WTC11 (cell line): ENCODE results near the gene CGN.

Source experiments
- ATF1 ChIP-seq: sonication (generic); formaldehyde crosslinking; IDR thresholded peaks from 2 replicates; pipeline ENCODE4 v1.8.1; 2023; ENCODE audit warnings: mild to moderate bottlenecking, moderate library complexity, missing genetic modification reagents
- CTCF ChIP-seq: fragments of 200-600 bp; IDR thresholded peaks from 2 replicates; pipeline ENCODE4 v1.8.0; 2022; ENCODE audit warnings: antibody characterized with exemption
- E2F5 ChIP-seq: sonication (generic); formaldehyde crosslinking; IDR thresholded peaks from 2 replicates; pipeline ENCODE4 v1.8.1; 2022; ENCODE audit warnings: mild to moderate bottlenecking, moderate library complexity, missing genetic modification reagents
- JUN ChIP-seq: sonication (generic); formaldehyde crosslinking; IDR thresholded peaks from 2 replicates; pipeline ENCODE4 v1.8.0; 2023; ENCODE audit warnings: mild to moderate bottlenecking, missing genetic modification reagents
- MAX ChIP-seq: sonication (generic); formaldehyde crosslinking; IDR thresholded peaks from 2 replicates; pipeline ENCODE4 v1.8.0; 2022; ENCODE audit warnings: mild to moderate bottlenecking, missing genetic modification reagents
- MLX ChIP-seq: sonication (generic); formaldehyde crosslinking; IDR thresholded peaks from 2 replicates; pipeline ENCODE4 v1.8.1; 2023; ENCODE audit warnings: mild to moderate bottlenecking, missing genetic modification reagents, moderate library complexity
- NFE2L1 ChIP-seq: sonication (generic); formaldehyde crosslinking; IDR thresholded peaks from 2 replicates; pipeline ENCODE4 v1.8.1; 2023; ENCODE audit warnings: missing genetic modification reagents
- NFYB ChIP-seq: sonication (generic); formaldehyde crosslinking; conservative IDR thresholded peaks from 2 replicates; pipeline ENCODE4 v1.8.0; 2022; ENCODE audit warnings: low read depth, missing genetic modification reagents
- NR2C2 ChIP-seq: sonication (generic); formaldehyde crosslinking; IDR thresholded peaks from 2 replicates; pipeline ENCODE4 v1.8.0; 2022; ENCODE audit warnings: mild to moderate bottlenecking, missing genetic modification reagents
- RELA ChIP-seq: sonication (generic); formaldehyde crosslinking; IDR thresholded peaks from 2 replicates; pipeline ENCODE4 v1.8.1; 2022; ENCODE audit warnings: missing genetic modification reagents, mild to moderate bottlenecking, borderline replicate concordance
- SMAD4 ChIP-seq: sonication (generic); formaldehyde crosslinking; IDR thresholded peaks from 2 replicates; pipeline ENCODE4 v1.8.0; 2022; ENCODE audit warnings: mild to moderate bottlenecking, missing genetic modification reagents
- SP1 ChIP-seq: sonication (generic); formaldehyde crosslinking; conservative IDR thresholded peaks from 2 replicates; pipeline ENCODE4 v1.8.1; 2022; ENCODE audit warnings: missing genetic modification reagents
- ZNF281 ChIP-seq: sonication (generic); formaldehyde crosslinking; IDR thresholded peaks from 2 replicates; pipeline ENCODE4 v1.8.0; 2023; ENCODE audit warnings: mild to moderate bottlenecking, missing genetic modification reagents

- TF ChIP-seq CTCF (no peak), MAX (CRISPR knock-in tag) (no peak), SMAD4 (CRISPR knock-in tag) (no peak), ATF1 (CRISPR knock-in tag) (no peak), SP1 (CRISPR knock-in tag) (no peak), NR2C2 (CRISPR knock-in tag) (no peak), JUN (CRISPR knock-in tag) (no peak), MLX (CRISPR knock-in tag) (no peak), NFE2L1 (CRISPR knock-in tag) (no peak), RELA (no peak), E2F5 (CRISPR knock-in tag) (no peak), ZNF281 (CRISPR knock-in tag) (no peak), NFYB (no peak)
These were observed 31.5 kb downstream of the CGN start for GRCh38 chr1:151542710-151543129.
